HG03108 (cell line): ENCODE results near the gene HIPK4.

Experiments used
- ATAC-seq: cut with Tn5 transposase; IDR thresholded peaks from one replicate; pipeline ENCODE4 v1.9.1; 2021; ENCODE audit warnings: moderate library complexity; ENCODE audit not compliant: unreplicated experiment

HIPK4 gene

GRCh38 chr19:40367577-40368434 is 22.2 kb downstream of the HIPK4 start:
- ATAC-seq: no peak

GRCh38 chr19:40366697-40367561 is 23.1 kb downstream of the HIPK4 start:
- ATAC-seq: no peak

- ATAC-seq: no peak
Observed at GRCh38 chr19:40365613-40366401, 24.2 kb downstream of the HIPK4 start.

DNA sequence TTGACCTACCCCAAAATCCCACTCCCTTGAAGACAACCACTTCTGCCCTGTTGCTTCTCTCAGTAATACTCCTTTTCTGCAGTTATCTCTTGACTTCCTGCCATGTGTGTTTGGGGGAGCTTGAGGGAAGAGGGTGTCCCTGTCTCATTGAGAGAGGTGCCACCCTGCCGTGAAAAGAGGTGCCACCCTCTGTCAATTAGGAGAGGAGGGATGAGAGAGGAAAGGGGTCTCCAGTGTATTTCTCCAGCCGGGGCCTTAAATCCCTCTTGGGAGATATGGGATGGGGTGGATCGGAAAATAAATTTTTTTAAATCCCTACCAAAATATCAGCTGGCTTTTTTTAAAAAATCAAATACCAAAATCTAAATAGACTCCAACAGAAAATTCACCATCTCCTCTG is 25.0 kb downstream of the HIPK4 start:
- no peak for ATAC-seq

DNA sequence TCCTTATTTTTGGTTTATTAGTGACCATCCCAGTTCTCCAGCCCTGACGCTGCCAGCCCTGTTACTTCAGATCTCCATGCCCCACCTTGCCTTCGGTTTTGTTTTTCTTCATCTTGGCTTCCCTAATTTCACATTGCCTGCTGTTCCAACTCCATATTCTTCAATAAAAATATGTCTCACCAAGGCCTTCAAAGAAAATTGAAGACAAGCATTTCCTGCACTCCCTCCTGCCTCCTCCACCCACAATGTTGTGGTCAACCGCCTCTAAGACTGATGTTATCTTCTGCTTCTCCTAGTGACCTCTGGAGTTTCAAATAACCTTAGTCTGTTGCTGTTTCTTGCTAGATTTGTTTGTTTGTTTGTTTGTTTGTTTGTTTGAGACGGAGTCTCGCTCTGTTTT is 26.9 kb downstream of the HIPK4 start:
- no peak for ATAC-seq

- no peak for ATAC-seq
Observed at GRCh38 chr19:40362160-40362559, 27.8 kb downstream of the HIPK4 start.

DNA sequence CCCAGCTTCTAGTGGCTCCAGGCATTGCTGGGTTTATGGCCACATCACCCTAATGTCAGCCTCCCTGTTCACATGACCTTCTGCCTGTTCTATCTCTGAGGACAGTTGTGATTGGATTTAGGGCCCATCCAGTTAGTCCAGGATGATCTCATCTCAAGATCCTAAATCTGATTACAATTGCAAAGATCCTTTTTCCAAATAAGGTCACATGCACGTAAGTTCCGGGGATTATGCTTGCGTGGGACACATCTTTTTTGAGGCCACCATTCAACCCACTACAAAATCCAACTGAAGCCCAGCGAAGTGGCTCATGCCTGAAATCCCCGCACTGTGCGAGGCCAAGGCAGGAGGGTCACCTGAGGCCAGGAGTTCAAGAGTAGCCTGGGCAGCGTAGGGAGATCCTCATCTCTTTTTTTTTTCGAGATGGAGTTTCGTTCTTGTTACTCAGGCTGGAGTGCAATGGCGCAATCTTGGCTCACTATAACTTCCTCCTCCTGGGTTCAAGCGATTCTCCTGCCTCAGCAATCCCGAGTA is 29.2 kb downstream of the HIPK4 start:
- no peak for ATAC-seq

GRCh38 chr19:40360020-40360707 is 29.8 kb downstream of the HIPK4 start:
- ATAC-seq: no peak

DNA sequence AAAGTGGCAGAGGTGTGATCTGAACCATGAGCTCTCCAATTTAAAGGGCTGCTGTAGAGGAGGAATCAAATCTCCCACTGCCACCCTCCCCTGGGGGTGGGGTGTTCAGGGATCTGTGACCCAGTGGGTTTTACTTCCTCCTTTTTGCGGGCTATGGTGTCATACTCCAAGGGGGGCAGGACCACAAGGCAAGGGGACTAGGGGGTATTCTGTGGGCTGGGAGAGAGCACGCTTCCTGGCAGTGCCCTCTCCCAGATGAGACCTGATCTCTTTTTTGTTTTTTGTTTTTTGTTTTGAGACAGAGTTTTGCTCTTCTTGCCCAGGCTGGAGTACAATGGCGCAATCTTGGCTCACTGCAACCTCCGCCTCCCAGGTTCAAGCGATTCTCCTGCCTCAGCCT is 31.2 kb downstream of the HIPK4 start:
- no peak for ATAC-seq

GRCh38 chr19:40357640-40358039 is 32.3 kb downstream of the HIPK4 start:
- no peak for ATAC-seq

- no peak for ATAC-seq
Observed at GRCh38 chr19:40356681-40357595, 33.0 kb downstream of the HIPK4 start.

DNA sequence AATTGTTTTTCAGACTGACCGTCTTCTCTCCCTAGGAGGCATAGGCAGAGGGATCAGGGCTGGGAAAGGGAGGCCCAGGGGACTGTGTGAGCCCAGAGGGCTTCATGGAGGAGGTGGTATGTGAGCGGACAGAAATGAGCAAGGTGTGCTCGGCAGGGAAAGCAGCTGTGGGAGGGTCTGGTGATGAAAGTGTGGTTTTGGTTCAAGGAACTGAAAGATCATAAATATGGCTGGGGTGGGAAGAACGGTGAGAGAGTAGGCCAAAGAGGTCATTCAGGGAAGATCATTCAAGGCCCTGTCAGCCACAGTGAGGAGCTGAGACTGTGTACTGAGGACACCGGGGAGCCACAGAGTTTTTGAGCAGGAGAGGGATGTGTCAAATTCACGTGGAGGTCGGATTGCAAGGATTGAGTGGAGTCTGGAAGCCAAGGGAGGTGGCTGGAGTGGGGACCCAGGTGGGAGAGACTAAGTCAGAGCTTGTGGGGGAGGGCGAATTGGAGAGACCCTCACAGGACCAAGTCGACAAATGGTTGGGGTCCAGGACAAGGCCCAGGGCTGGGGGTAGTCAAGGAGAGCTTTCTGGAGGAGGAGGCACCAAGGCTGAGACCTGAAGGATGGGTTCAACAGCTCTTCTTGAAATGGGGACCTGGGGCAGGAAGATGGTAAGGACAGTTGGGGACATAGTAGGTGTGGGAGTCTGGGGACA is 33.9 kb downstream of the HIPK4 start:
- ATAC-seq: no peak

- no peak for ATAC-seq
Observed at GRCh38 chr19:40348961-40349507, 40.9 kb downstream of the HIPK4 start.

DNA sequence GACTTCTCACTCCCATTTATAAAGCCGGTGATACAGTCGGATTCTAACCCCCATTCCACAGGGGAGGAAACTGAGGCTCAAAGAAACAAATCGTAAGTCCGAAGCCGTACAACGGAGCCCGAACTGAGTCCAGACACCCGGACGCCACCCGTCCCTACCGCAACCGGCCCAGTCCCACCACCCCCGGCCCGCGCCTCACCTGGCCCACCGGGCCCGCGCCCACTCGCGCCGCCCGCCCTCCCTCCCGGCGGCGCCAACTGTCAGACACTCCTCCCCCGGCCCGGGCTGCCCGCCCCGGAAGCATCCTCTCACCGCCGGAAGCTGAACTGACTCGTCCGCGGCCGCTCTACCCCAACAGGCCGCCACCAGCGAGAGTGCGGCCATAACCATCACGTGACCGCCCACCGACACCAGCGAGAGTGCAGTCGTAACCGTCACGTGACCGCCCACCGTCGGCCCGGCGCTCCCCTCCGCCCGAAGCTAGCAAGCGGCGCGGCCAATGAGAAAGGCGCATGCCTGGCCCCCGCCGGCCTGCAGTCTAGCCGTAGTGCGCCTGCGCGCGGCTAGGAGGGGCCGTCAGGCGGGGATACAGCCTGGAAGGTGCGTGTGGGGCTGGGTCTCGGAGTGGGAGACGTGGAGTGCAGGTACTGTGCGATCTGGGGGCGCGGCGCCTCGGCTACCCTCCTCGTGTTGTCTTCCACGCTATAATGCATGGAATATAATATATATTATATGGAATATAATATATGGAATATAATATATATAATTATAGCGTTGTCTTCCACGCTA is 41.7 kb downstream of the HIPK4 start, which contains the start of the genes C19orf47 and PLD3:
C19orf47 (minus strand) TSS at position 273 of the 789 bp plus-strand sequence. CDS start 6,540 bp downstream, outside the sequence.
PLD3 (plus strand) TSS at position 571 of the 789 bp plus-strand sequence. CDS start 17,789 bp downstream, outside the sequence.
- peak; percentile 95 for ATAC-seq

- ATAC-seq: no peak
Observed at GRCh38 chr19:40344422-40344821, 45.6 kb downstream of the HIPK4 start.

DNA sequence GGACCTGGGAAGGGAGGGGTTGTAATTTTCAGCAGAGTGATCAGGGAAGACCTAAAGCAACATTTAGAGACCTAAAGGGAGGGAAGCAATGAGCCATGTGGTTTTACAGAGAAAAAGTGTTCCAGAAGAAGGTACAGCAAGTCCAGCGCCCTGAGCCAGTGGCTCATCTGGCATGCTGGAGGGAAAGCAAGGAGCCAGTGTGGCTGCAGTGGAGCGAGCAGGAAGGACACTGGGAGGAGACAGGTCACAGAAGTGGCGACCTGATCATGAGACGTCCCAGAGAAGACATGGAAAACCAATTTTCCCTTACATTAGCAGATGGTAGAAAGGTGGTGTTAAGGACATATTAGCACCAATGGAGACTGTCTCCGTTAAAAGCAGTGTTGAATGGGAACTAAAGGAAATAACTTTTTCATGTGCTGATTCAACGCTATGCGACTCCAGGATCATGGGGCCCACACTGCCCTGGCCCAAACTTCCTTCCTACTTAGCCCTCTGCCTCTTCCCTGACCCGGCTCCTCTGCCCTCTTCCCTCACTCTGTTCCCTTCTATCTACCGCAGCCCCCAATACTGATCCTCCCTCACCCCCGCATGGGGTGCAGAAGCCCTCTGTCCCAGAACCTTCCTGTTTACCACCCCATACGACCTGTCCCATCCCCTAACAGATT is 47.2 kb downstream of the HIPK4 start:
- no peak for ATAC-seq
